Islet of Langerhans (tissue), 1 donor: ENCODE data around the gene CLRN2.
"Not testable (repeated sequence)": the region's sequence is repeated elsewhere in the genome, so short reads cannot be mapped to it uniquely, and the experiment has no call there.

Source experiments
- FAIRE-seq: peaks from one replicate; lab custom pipeline; 2011; peaks lifted over from hg19 to GRCh38; lab: Jason Lieb, UNC

Gene CLRN2

GRCh38 chr4:17545374-17546140, 30.6 kb downstream of the CLRN2 start:
- no peak for FAIRE-seq

DNA sequence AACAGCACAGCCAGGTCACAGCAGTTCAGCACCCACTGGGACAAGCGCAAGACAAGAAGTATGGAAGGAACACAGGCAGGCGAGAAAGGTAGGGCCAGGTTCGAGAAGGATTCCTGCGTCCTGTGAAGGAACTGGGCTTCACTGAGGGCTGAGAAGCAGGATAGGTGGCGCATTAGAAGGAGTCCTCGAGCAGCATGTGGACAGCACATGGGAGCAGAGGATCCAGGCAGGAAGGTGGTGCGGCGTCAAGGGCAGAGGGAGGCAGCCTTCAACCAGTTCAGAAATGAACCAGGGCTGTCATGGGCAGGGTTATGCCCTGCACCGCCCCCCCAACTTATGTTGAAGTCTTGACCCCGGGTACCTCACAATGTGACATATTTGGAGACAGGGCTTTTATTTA, 31.3 kb downstream of the CLRN2 start:
- FAIRE-seq = no peak

GRCh38 chr4:17546678-17547077, 31.7 kb downstream of the CLRN2 start:
- FAIRE-seq = no peak

- FAIRE-seq = no peak
Observed at GRCh38 chr4:17550549-17550948, 35.6 kb downstream of the CLRN2 start.

- FAIRE-seq = no peak
Observed at GRCh38 chr4:17552427-17552826, 37.5 kb downstream of the CLRN2 start.

- no peak for FAIRE-seq
Observed at GRCh38 chr4:17554568-17554967, 39.6 kb downstream of the CLRN2 start.

- no peak for FAIRE-seq
Observed at GRCh38 chr4:17556498-17556897, 41.5 kb downstream of the CLRN2 start.

DNA sequence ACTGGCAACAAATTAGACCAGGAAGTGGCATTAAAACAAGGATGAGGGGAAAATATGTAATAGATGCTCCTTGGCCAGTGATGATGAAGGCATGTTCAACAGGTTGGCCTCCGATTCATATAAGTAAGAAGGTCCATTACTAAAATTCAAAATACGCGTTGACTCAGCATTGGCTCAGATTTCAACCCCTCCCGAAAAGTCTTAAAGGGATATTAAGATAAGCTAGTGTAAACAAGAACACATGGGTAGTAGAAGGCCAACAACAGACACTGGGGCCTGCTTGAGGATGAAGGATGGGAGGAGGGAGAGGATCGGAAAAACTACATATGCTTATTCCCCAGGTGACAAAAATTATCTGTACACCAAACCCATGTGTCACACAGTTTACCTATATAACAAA, 42.9 kb downstream of the CLRN2 start:
- no peak for FAIRE-seq

DNA sequence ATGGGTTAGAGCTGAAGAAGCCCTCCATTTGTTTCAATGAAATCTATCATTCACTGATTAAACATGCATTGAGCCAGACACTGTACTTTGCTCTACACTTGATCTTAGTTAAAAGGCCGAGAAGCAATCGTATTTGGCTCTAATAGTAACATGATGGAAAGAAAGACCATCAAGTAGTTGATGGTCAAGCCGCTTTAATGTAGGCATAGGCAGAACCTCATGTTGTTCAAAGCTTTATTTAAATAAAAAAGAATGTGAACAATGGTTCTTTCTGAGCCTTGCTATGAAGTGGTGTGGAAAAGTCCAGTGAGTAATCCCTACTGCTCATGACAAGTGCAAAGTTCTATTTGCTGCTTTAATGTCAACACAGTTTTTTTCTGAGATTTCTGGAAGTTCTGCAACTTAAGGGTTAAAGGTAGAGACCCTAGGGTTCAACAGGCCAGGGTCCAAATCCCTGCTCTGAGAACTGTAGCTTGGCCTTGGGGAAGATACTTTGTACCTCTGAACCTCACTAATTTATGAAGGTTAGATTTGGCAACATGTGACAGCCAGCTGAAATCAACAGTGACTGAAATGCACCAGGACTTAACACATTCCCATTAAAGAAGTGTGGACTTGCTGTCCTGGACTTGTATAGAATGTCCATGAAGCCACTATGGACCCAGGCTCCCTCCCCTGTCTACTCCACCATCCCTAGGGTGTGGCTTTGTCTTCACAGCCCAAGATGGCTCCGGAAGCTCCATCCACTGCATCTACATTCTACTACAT, 44.2 kb downstream of the CLRN2 start:
- FAIRE-seq = peak; percentile 82

DNA sequence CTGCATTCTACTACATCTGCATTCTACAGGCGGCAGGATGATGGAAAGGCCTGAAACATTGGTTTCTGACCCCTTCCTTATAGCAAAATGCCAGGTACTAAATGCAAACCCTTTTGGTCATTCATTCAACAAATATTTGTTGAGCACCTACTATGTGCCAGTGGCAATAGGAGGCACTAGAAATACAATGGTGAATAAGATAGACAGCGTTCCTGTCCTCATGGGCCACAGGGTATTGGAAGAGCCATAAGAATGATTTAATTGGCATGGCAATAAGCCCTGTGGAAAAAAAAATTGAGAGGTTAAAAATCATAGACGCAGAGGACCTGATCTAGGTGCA, 44.7 kb downstream of the CLRN2 start:
- no peak for FAIRE-seq

DNA sequence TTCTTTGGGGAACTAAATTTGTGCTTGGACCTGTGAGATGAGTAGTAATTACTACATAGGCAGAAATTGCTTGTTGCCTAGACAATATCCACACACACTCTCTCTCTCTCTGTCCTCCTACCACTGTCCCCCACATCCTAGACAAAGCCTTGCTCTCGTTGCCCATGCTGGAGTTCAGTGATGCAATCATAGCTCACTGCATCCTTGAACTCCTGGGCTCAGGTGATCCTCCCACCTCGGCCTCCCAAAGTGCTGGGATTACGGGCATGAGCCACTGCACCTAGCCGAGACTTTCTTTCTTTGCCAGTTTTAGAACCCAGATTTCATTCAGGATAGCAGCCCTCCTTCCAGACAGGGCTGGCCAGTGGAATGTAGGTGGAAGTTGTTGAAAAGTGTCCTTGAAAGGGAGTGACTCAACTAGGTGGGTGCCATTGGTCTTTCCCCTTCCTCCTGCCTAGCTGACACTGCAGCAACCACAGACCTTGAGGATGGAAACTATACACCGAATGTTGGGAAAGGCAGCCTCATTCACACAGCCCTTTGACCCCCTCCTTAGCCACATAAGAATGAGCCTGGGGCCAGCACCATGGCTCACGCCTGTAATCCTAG, 45.2 kb downstream of the CLRN2 start:
- FAIRE-seq = no peak

GRCh38 chr4:17561195-17561909, 46.4 kb downstream of the CLRN2 start:
- no peak for FAIRE-seq

DNA sequence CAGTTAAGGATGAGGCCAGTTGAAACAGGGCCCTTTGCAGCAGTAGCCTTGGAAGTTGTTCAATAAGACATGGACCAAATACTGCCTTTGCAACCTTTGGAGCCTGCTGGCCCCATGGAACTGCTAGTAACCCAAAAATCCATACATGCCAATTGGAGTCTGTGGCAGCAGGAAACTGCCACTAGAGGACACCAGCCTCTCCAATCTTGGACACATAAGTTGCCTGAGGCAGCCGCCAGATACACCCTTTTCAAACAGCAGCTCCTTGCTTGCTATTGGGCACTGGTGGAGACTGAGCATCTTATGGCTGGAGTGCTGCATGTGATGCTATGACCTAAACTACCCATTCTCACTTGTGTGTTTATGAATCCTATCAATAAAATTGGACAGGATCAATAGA, 47.2 kb downstream of the CLRN2 start:
- FAIRE-seq = no peak

DNA sequence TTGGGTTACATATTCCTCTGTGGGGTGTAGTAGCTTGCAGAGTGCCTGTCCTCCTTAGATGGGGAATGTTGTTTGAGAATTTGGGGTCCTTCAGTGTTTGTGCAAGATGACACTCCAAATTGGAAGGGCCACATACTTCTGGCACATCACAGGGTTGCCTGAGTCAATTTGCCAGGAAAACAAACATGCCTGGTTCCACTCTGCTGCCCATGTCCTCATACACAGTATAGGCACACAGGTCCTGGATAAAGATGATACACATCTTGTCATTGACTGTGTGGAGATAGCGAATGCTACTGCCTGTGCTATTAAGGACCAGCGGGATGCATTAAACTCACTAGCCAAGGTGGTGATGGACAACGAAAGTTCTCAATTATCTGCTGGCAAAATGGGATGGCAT, 50.9 kb downstream of the CLRN2 start:
- FAIRE-seq = no peak

- FAIRE-seq = no peak
Observed at GRCh38 chr4:17567271-17567670, 52.3 kb downstream of the CLRN2 start.

GRCh38 chr4:17574206-17574605, 59.2 kb downstream of the CLRN2 start:
- no peak for FAIRE-seq

- FAIRE-seq = not testable (repeated sequence)
Observed at GRCh38 chr4:17575177-17575576, 60.2 kb downstream of the CLRN2 start.
